Activated CD8-positive, alpha-beta memory T cell treated with anti-CD3 and anti-CD28 coated beads, Interleukin-2, amount 10 ng/mL, durations not matched to agents 7 days and 5 days (primary cell): Measurements from ENCODE around the gene ZBED4. TPM values are rescaled to one million over a fixed set of nuclear protein-coding genes. Genes with fewer than 3 reads are reported as not detected.
A peak's percentile ranks its signal among the peaks of the same experiment; 100 is the strongest.

Experiments used
- ATAC-seq: fragments of 150-1000 bp; cut with Tn5 transposase; one replicate; pipeline ENCODE4 v1.10.0; 2021; ENCODE audit warnings: moderate library complexity
- CTCF ChIA-PET: fragments of 350-600 bp; sonication (Branson Sonifier 250); formaldehyde crosslinking; loops from one replicate; lab custom pipeline; 2021; ENCODE audit warnings: antibody characterized with exemption; lab: Charles Lee
- DNase-seq: peaks from one replicate; pipeline ENCODE4 v3.0.0-alpha.2; 2020
- H3K27ac Mint-ChIP-seq: one replicate; pipeline ENCODE4 v1.8.0; 2021; ENCODE audit warnings: mild to moderate bottlenecking, mixed read lengths
- H3K27me3 Mint-ChIP-seq: one replicate; pipeline ENCODE4 v1.8.0; 2021; ENCODE audit warnings: mixed read lengths
- H3K36me3 Mint-ChIP-seq: one replicate; pipeline ENCODE4 v1.8.0; 2021; ENCODE audit warnings: mild to moderate bottlenecking, mixed read lengths
- H3K4me1 Mint-ChIP-seq: one replicate; pipeline ENCODE4 v1.8.0; 2021; ENCODE audit warnings: mixed read lengths
- H3K4me3 Mint-ChIP-seq: one replicate; pipeline ENCODE4 v1.8.0; 2021; ENCODE audit warnings: mild to moderate bottlenecking, moderate library complexity, mixed read lengths
- H3K9me3 Mint-ChIP-seq: one replicate; pipeline ENCODE4 v1.8.0; 2022; ENCODE audit warnings: low read depth, mixed read lengths
- total RNA-seq, 2 experiments: library from RNA; stranded (reverse); gene quantifications; one replicate each; pipeline ENCODE4 v1.2.3, GENCODE V29; 2021

ZBED4 gene
- total RNA-seq, 2 experiments from 2014 or later: 24.1 to 25.7 TPM

GRCh38 chr22:49897015-49897684 is 43.5 kb downstream of the ZBED4 start:
- Mint-ChIP-seq H3K27me3 (no peaks in the 10 kb centered on the region), H3K36me3 (peaks cover 33% of the 10 kb centered on the region), H3K4me3 (no peak overlapping the region), H3K27ac (no peak overlapping the region), H3K4me1 (peaks cover 4% of the 10 kb centered on the region), H3K9me3 (peaks cover 7% of the 10 kb centered on the region)
- ATAC-seq (no peak), DNase-seq (no peak)
- CTCF ChIA-PET: interaction anchor here (0.7 to 1.5 kb wide), 2 partner anchors 89 to 130 kb away, joined by 3 to 6 read pairs; no protein-coding TSS in a partner anchor

- CTCF ChIA-PET: no interaction called here
- Mint-ChIP-seq H3K27me3 (no peaks in the 10 kb centered on the region), H3K4me1 (peaks cover 4% of the 10 kb centered on the region), H3K27ac (no peak overlapping the region), H3K36me3 (peaks cover 38% of the 10 kb centered on the region), H3K4me3 (no peak overlapping the region), H3K9me3 (peaks cover 7% of the 10 kb centered on the region)
- ATAC-seq: no peak
- no peak for DNase-seq
These were observed 45.9 kb downstream of the ZBED4 start for GRCh38 chr22:49899530-49899929.

DNA sequence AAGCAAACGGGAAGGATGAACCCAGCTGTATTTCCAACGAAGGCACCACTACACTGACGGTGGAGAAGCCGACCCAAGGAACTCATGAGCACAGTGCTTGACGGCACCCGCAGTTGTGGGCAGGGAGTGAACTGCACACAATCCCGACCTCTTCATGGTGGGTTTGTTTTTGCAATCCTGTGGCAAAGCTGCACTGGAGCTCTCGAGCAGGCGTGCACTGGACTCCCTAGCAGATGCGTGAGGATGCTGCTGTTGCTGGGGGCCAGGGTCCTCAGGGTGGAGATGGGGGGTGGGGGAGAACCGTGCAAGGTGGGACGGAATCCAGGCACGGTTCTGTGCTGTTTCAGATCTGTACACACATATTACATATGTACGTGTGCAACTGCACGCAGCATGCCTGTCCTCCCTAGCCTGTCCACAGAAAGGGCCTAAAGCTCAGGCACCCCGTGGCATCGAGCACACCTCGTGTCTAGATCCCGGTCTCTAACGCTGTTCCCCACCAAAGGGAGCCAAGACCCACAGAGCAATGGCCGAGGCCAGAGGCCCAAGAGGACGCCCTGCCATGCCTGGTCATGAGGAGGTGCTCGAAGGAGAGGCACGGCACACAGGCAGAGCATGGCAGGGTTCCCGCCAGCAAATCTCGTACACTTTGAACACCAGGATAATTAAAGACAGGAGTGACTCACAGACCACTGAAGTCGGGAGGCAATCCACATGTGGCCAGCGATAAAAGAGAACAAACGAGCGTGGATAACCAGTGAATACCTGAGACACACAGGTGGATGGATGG is 47.0 kb downstream of the ZBED4 start:
- H3K9me3 Mint-ChIP-seq: peaks cover 7% of the 10 kb centered on the region
- peak overlapping the region; percentile 64 for H3K27ac Mint-ChIP-seq
- H3K4me1 Mint-ChIP-seq: peaks cover 4% of the 10 kb centered on the region
- no peaks in the 10 kb centered on the region for H3K27me3 Mint-ChIP-seq
- H3K4me3 Mint-ChIP-seq: no peak overlapping the region
- DNase-seq: no peak
- no peak for ATAC-seq
- CTCF ChIA-PET: interaction anchor here (1.2 kb wide), 1 partner anchor 133 kb away, joined by 3 read pairs; no protein-coding TSS in a partner anchor
- H3K36me3 Mint-ChIP-seq: peaks cover 43% of the 10 kb centered on the region

DNA sequence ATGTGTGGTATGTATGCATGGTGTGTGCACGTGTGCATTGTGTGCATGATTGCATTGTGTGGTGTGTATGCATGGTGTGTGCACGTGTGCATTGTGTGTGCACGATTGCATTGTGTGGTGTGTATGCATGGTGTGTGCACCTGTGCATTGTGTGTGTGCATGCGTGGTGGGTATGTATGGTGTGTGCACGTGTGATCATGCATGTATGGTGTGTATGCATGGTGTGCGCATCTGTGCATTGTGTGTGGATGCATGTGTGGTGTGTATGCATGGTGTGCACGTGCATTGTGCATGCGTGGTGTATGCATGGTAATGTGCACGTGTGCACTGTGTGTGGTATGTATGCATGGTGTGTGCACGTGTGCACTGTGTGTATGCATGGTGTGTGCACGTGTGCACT is 47.8 kb downstream of the ZBED4 start:
- DNase-seq (no peak), ATAC-seq (no peak)
- CTCF ChIA-PET: no interaction called here
- H3K27ac Mint-ChIP-seq: no peak overlapping the region
- H3K9me3 Mint-ChIP-seq: peaks cover 7% of the 10 kb centered on the region
- peaks cover 43% of the 10 kb centered on the region for H3K36me3 Mint-ChIP-seq
- no peak overlapping the region for H3K4me3 Mint-ChIP-seq
- no peaks in the 10 kb centered on the region for H3K27me3 Mint-ChIP-seq
- H3K4me1 Mint-ChIP-seq: peaks cover 4% of the 10 kb centered on the region

DNA sequence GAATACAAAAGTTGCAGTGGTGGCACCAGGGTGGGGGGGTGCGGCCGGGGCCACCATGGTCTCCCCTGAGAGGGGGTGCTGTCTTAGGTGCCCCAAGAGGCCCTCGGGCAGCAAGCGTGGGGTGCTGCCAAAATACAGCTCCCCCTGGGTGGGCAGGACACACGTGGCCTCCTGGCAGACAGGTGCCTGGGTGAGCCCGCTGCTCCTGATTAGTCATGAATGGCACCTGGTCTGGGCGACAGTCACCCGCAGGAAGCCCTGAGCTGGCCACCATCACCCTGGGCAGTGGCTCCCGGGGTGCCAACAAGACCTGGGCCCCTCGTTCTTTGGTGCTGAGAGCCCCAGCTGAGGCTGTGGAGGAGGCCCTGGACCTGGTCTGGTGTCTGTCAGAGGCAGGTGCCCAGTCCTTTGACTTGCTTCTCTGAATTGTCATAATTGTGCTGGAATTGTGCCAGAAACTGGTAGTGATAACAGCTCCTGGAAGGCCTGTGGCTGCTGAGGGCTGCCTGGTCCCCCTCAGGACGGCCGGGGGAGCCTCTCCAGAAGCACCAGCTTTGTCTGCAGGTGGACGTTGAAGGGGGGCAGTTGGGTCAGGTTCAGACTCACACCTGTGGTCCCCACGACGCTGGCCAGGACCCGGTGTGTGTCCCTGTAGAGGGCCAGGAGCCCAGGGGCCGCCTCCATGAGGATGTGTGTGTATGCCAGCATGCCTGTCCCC is 49.8 kb downstream of the ZBED4 start:
- CTCF ChIA-PET: interaction anchor here (1.2 kb wide), 1 partner anchor 136 kb away, joined by 3 read pairs; no protein-coding TSS in a partner anchor
- ATAC-seq (no peak), DNase-seq (no peak)
- peaks cover 4% of the 10 kb centered on the region for H3K4me1 Mint-ChIP-seq
- peaks cover 45% of the 10 kb centered on the region for H3K36me3 Mint-ChIP-seq
- H3K27ac Mint-ChIP-seq: no peak overlapping the region
- H3K4me3 Mint-ChIP-seq: no peak overlapping the region
- no peaks in the 10 kb centered on the region for H3K27me3 Mint-ChIP-seq
- H3K9me3 Mint-ChIP-seq: peaks cover 7% of the 10 kb centered on the region

DNA sequence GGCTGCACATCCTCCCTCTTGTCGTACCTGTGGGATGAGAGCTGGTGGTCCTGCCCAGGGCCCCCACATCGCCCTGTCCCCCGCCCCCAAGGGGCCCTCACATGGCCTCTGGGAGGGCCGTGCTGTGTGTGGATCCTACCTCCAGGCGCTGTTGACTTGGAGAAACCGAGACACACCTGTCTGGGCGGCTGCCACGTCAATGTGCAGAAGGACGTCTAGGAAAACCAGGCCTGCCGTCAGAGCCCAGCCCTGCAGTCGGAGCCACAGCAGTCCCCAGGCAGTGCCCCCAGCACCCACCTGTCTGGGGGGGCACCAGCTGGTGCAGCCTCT is 50.4 kb downstream of the ZBED4 start:
- Mint-ChIP-seq H3K9me3 (peaks cover 7% of the 10 kb centered on the region), H3K27ac (no peak overlapping the region), H3K27me3 (no peaks in the 10 kb centered on the region), H3K36me3 (peaks cover 41% of the 10 kb centered on the region), H3K4me3 (no peak overlapping the region), H3K4me1 (peaks cover 4% of the 10 kb centered on the region)
- DNase-seq: no peak
- CTCF ChIA-PET: interaction anchor here (1.2 kb wide), 1 partner anchor 136 kb away, joined by 3 read pairs; no protein-coding TSS in a partner anchor
- ATAC-seq: no peak

DNA sequence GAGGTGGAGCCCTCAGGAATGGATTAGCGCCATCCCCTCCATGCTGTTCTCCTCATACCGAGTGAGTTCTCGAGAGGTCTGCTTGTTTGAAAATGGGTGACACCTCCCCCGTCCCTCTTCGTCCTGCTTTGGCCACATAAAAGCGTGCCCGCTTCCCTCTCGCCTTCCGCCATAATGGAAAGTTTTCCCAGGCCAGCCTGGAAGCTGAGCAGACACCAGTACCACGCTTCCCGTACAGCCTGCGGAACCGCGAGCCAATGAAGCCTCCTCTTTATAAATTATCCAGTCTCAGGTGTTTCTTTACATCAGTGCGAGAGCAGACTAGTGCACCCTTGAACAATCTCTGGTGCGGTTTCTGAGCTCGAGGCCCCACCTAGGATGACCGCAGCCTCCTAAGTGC is 51.8 kb downstream of the ZBED4 start:
- Mint-ChIP-seq H3K4me1 (no peaks in the 10 kb centered on the region), H3K27ac (no peak overlapping the region), H3K36me3 (peaks cover 41% of the 10 kb centered on the region), H3K27me3 (no peaks in the 10 kb centered on the region), H3K9me3 (peaks cover 7% of the 10 kb centered on the region), H3K4me3 (no peak overlapping the region)
- CTCF ChIA-PET: no interaction called here
- DNase-seq: no peak
- ATAC-seq: no peak

DNA sequence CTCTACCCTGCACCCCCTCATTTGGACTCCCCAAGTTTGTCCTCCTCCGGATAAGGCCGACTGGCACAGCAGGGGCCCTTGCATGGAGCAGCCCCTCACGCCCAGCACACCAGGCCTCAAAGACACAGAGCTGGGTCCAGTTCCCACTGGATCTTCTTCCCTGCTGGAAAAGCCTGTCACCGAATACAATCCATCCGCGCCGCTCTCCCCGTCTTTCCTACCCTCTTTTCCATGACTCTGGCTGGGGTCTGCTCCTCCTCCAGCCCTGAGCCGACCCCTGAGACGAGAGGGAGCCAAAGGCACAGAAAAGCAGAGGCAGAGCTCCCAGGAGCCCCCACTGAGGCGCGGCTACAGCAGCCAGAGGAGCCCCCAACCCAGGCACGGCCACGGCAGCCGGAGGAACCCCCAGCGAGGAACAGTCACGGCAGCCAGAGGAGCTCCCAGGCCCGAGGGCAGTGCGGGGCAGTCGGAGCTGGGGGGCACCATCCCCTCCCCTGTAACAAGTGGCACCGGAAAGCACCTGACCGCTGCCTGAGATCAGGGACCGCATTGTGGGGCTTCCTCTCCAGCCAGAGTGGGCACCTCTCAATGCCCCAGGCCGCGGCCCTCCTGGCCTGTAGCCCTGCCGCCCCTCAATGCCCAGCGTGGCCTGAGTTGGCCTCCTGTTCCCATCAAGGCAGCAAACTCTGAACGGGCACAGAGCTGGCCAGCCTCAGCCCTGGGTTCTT is 52.6 kb downstream of the ZBED4 start:
- Mint-ChIP-seq H3K27me3 (no peaks in the 10 kb centered on the region), H3K4me3 (no peak overlapping the region), H3K4me1 (no peaks in the 10 kb centered on the region), H3K36me3 (peaks cover 35% of the 10 kb centered on the region), H3K9me3 (peaks cover 7% of the 10 kb centered on the region), H3K27ac (no peak overlapping the region)
- DNase-seq (no peak), ATAC-seq (no peak)
- CTCF ChIA-PET: no interaction called here

- no peak for ATAC-seq
- peaks cover 29% of the 10 kb centered on the region for H3K36me3 Mint-ChIP-seq
- H3K4me1 Mint-ChIP-seq: no peaks in the 10 kb centered on the region
- H3K27me3 Mint-ChIP-seq: no peaks in the 10 kb centered on the region
- no peak overlapping the region for H3K4me3 Mint-ChIP-seq
- CTCF ChIA-PET: no interaction called here
- no peak for DNase-seq
- H3K9me3 Mint-ChIP-seq: peaks cover 3% of the 10 kb centered on the region
- H3K27ac Mint-ChIP-seq: no peak overlapping the region
These were observed 53.2 kb downstream of the ZBED4 start for GRCh38 chr22:49906799-49907290.

DNA sequence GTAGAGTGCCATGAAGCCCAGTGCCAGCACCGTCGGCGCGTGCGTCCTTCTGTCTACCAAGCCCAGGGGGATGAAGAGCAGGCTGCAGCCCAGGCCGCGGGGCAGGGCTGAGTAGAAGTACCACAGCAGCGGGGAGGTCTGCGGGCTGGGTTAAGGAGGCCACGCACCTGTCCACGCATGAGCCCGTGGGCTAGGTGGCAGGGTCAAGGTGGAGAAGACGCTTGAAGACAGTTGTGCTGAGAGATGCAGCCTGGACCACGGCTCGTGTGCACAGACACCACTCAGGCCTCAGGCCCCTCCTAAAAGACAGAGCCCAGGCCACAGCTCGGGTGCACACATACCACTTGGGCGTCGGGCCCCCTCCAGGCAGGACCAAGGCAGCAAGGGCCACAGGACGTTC is 54.2 kb downstream of the ZBED4 start:
- DNase-seq (no peak), ATAC-seq (no peak)
- Mint-ChIP-seq H3K36me3 (peaks cover 19% of the 10 kb centered on the region), H3K4me3 (no peak overlapping the region), H3K27me3 (no peaks in the 10 kb centered on the region), H3K4me1 (no peaks in the 10 kb centered on the region), H3K27ac (no peak overlapping the region), H3K9me3 (no peaks in the 10 kb centered on the region)
- CTCF ChIA-PET: no interaction called here

GRCh38 chr22:49909476-49910205 is 56.0 kb downstream of the ZBED4 start:
- no peaks in the 10 kb centered on the region for H3K27me3 Mint-ChIP-seq
- ATAC-seq: no peak
- H3K27ac Mint-ChIP-seq: no peak overlapping the region
- H3K4me1 Mint-ChIP-seq: no peaks in the 10 kb centered on the region
- H3K9me3 Mint-ChIP-seq: no peaks in the 10 kb centered on the region
- CTCF ChIA-PET: no interaction called here
- H3K4me3 Mint-ChIP-seq: no peak overlapping the region
- peaks cover 13% of the 10 kb centered on the region for H3K36me3 Mint-ChIP-seq
- DNase-seq: no peak

GRCh38 chr22:49910229-49911155 is 56.8 kb downstream of the ZBED4 start:
- CTCF ChIA-PET: no interaction called here
- no peak for DNase-seq
- H3K27ac Mint-ChIP-seq: no peak overlapping the region
- no peak for ATAC-seq
- no peak overlapping the region for H3K4me3 Mint-ChIP-seq
- peaks cover 10% of the 10 kb centered on the region for H3K36me3 Mint-ChIP-seq
- no peaks in the 10 kb centered on the region for H3K9me3 Mint-ChIP-seq
- H3K4me1 Mint-ChIP-seq: no peaks in the 10 kb centered on the region
- H3K27me3 Mint-ChIP-seq: no peaks in the 10 kb centered on the region
